Suprapubic skin (tissue), 4 donors: ENCODE measurements around the gene CUBN. TPM values are rescaled to one million over a fixed set of nuclear protein-coding genes. Genes with fewer than 3 reads are reported as not detected.

Source experiments
- DNase-seq, 2 donors: peaks; one replicate each; pipeline ENCODE4 v3.0.0-alpha.2; 2019; ENCODE audit warnings: low spot score in 2 of 2
- H3K27ac ChIP-seq: fragments of 200-600 bp; sonication (generic); one replicate; pipeline ENCODE4 v1.5.1; 2019
- H3K27me3 ChIP-seq: fragments of 200-600 bp; sonication (generic); one replicate; pipeline ENCODE4 v1.5.1; 2019
- H3K36me3 ChIP-seq: fragments of 200-600 bp; sonication (generic); one replicate; pipeline ENCODE4 v1.5.1; 2019
- H3K4me1 ChIP-seq: fragments of 200-600 bp; sonication (generic); one replicate; pipeline ENCODE4 v1.5.1; 2019
- H3K4me3 ChIP-seq: fragments of 200-600 bp; sonication (generic); one replicate; pipeline ENCODE4 v1.5.1; 2019; ENCODE audit warnings: mild to moderate bottlenecking
- H3K9me3 ChIP-seq: fragments of 200-600 bp; sonication (generic); one replicate; pipeline ENCODE4 v1.5.1; 2019
- EP300 ChIP-seq: sonication (generic); formaldehyde crosslinking; IDR thresholded peaks from one replicate; pipeline ENCODE4 v1.6.1; 2017; ENCODE audit warnings: antibody characterized with exemption
- POLR2A ChIP-seq, 2 donors: fragments of 450-650 bp; IDR thresholded peaks; one replicate each; pipeline ENCODE4 v1.6.1; 2017; ENCODE audit warnings: antibody characterized with exemption in 2 of 2, mild to moderate bottlenecking in 2 of 2, moderate library complexity in 2 of 2
- POLR2AphosphoS5 ChIP-seq, 3 donors: sonication (generic); formaldehyde crosslinking; IDR thresholded peaks; one replicate each; pipeline ENCODE4 v1.6.1; 2017; ENCODE audit warnings: antibody characterized with exemption in 3 of 3
- WGBS: methylation state at CpG from one replicate; pipeline ENCODE4 v1.1.5; 2018; 5-methylcytosine and 5-hydroxymethylcytosine counted together
- total RNA-seq, 4 donors: library from RNA; depleted of rRNA; stranded (reverse); fragments of >200 nt; gene quantifications; one replicate each; pipeline ENCODE4 v1.1.0, GENCODE V29; 2016
- TF ChIP-seq, protein P1 (sequence below), 2 donors: fragments of 200-600 bp in 1 of 2; fragments of 450-650 bp in 1 of 2; sonication (generic) in 1 of 2; IDR thresholded peaks; one replicate each; pipeline ENCODE4 v1.5.1; 2016 to 2019; ENCODE audit warnings: antibody characterized with exemption in 2 of 2, mild to moderate bottlenecking in 1 of 2, moderate library complexity in 1 of 2

CUBN gene
- total RNA-seq, 4 donors from 2014 or later = 1.1 to 8.4 (median 1.2) TPM

DNA sequence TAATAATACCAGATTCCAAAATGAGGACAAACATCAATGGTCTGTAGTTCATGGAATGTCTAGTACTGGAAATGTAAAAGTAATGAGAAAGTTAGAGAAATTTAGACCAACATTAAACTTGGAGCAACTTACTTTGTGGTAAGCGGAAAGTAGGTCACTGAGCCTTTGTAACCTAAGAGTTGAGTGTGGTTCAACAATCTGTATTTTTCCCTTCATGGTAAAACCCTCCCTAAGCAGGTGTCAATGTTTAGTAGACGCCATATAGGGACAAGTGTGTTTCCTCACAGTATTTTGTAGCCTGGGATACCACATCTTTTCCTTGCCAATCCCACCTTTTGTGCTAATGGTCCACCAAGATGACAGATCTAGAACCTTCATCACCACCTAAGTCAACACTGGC, 245.1 kb downstream of the CUBN start:
- Histone ChIP-seq H3K4me1 (no peaks in the 10 kb centered on the region), H3K27me3 (no peaks in the 10 kb centered on the region), H3K4me3 (no peak overlapping the region), H3K27ac (no peak overlapping the region), H3K9me3 (no peaks in the 10 kb centered on the region), H3K36me3 (no peaks in the 10 kb centered on the region)
- DNase-seq = no peak
- WGBS = 95% methylated on average over 2 of the region's 2 CpGs
- TF ChIP-seq, protein P1, sequence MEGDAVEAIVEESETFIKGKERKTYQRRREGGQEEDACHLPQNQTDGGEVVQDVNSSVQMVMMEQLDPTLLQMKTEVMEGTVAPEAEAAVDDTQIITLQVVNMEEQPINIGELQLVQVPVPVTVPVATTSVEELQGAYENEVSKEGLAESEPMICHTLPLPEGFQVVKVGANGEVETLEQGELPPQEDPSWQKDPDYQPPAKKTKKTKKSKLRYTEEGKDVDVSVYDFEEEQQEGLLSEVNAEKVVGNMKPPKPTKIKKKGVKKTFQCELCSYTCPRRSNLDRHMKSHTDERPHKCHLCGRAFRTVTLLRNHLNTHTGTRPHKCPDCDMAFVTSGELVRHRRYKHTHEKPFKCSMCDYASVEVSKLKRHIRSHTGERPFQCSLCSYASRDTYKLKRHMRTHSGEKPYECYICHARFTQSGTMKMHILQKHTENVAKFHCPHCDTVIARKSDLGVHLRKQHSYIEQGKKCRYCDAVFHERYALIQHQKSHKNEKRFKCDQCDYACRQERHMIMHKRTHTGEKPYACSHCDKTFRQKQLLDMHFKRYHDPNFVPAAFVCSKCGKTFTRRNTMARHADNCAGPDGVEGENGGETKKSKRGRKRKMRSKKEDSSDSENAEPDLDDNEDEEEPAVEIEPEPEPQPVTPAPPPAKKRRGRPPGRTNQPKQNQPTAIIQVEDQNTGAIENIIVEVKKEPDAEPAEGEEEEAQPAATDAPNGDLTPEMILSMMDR (IDR thresholded peaks at IDR 0.05) = no peak
- TF ChIP-seq EP300 (no peak), POLR2AphosphoS5 (IDR thresholded peaks at IDR 0.05) (no peak), POLR2A (IDR thresholded peaks at IDR 0.05) (no peak)

DNA sequence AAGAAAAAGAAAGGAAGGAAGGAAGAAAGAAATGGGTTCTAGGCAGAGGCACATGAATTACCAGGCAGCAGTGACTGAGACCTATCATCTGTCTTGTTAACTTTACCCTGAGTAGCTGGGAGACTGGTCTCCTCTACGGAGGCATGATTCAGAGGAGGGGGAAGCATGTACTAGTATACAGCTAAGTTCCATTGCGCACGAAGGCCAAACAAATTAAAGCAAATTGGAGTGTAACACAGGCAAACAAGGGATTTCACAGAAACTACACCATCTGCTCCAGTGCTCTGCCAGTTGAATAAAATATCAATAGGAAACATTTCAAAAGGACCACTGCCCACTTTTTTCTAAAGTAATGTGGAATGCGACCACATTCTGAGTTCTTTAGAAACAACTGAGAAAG, 246.5 kb downstream of the CUBN start:
- DNase-seq = no peak
- WGBS = 85% methylated on average over 4 of the region's 4 CpGs
- TF ChIP-seq EP300 = no peak
- TF ChIP-seq, protein P1 (IDR thresholded peaks at IDR 0.05) = no peak
- TF ChIP-seq POLR2A (IDR thresholded peaks at IDR 0.05) = no peak
- TF ChIP-seq POLR2AphosphoS5 (IDR thresholded peaks at IDR 0.05) = no peak
- Histone ChIP-seq H3K9me3 (no peaks in the 10 kb centered on the region), H3K36me3 (no peaks in the 10 kb centered on the region), H3K4me1 (no peaks in the 10 kb centered on the region), H3K27ac (no peak overlapping the region), H3K4me3 (no peak overlapping the region), H3K27me3 (no peaks in the 10 kb centered on the region)

DNA sequence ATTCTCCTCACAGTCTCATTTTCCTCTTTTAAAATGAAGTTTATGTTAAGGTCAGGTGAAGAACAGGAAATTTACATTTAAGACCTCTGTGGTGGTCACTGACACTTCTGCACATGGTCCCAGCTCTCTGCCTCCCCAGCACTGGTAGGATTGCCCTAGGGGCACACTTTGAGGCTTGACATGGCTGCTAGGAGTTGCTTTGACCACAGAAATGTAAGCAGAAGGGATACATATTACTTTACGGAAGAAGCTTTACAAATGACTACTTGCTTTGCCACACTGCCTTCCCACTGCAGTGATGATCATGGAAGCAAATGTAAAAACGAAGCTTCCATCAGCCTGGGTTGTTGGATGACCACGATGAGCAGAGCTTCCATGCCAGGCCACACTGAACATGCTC, 259.3 kb downstream of the CUBN start:
- 89% methylated on average over 3 of the region's 3 CpGs for WGBS

DNA sequence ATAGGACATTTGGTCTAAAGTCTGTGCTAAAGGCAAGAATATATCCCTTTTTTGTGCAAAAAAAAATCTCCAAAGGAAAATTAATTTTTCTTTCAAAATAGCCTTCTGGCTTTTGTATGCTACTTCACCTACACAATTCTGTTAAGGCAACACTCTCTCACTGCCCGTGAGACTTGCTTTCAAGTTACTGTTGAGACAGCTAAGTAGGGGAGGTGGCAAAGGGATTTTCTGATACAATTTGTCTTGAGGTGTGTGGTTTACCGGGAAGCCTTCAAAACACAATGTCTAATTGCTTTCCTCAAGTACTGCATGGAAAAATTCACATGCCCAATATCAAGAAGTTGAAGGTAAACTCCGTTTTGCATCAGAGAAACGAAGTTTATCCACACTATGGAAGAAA, 261.6 kb downstream of the CUBN start:
- 67% methylated on average over 4 of the region's 4 CpGs for WGBS
- Histone ChIP-seq H3K27ac (no peak overlapping the region), H3K27me3 (no peaks in the 10 kb centered on the region), H3K4me3 (no peak overlapping the region), H3K36me3 (no peaks in the 10 kb centered on the region), H3K4me1 (no peaks in the 10 kb centered on the region), H3K9me3 (no peaks in the 10 kb centered on the region)
- TF ChIP-seq, protein P1 (IDR thresholded peaks at IDR 0.05) = no peak
- no peak for TF ChIP-seq POLR2A (IDR thresholded peaks at IDR 0.05)
- TF ChIP-seq POLR2AphosphoS5 (IDR thresholded peaks at IDR 0.05) = no peak
- no peak for TF ChIP-seq EP300
- no peak for DNase-seq

More for the DNA sequence above, 259.3 kb downstream of the CUBN start:
- no peaks in the 10 kb centered on the region for H3K36me3 ChIP-seq
- no peak for TF ChIP-seq EP300
- TF ChIP-seq, protein P1 (IDR thresholded peaks at IDR 0.05) = no peak
- TF ChIP-seq POLR2A (IDR thresholded peaks at IDR 0.05) = no peak
- no peak for TF ChIP-seq POLR2AphosphoS5 (IDR thresholded peaks at IDR 0.05)
- H3K27ac ChIP-seq = no peak overlapping the region
- no peak for DNase-seq
- no peaks in the 10 kb centered on the region for H3K4me1 ChIP-seq
- no peaks in the 10 kb centered on the region for H3K27me3 ChIP-seq
- no peaks in the 10 kb centered on the region for H3K9me3 ChIP-seq
- no peak overlapping the region for H3K4me3 ChIP-seq

DNA sequence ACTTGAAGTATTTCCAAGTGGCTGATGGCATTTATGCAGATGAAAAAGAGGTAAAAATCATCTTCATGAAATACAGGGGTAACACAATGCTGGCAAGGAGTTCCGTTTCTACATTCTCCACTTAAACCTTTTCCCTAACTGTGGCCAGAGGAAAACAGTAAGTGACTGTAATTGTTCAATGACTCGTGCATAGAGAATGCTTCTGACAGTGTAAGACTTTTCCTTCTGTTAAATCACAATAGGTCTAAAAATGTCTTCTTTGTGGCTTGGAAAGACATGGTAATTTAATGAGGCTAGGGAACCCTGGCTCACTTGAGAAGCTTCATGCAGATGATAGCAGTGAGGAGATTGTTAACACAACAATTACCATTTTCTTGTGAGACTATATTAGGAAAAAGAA, 262.1 kb downstream of the CUBN start:
- H3K9me3 ChIP-seq = no peaks in the 10 kb centered on the region
- H3K27me3 ChIP-seq = no peaks in the 10 kb centered on the region
- H3K27ac ChIP-seq = no peak overlapping the region
- 28% methylated on average over 2 of the region's 2 CpGs for WGBS
- TF ChIP-seq, protein P1 (IDR thresholded peaks at IDR 0.05) = no peak
- TF ChIP-seq EP300 (no peak), POLR2A (IDR thresholded peaks at IDR 0.05) (no peak), POLR2AphosphoS5 (IDR thresholded peaks at IDR 0.05) (no peak)
- H3K4me1 ChIP-seq = no peaks in the 10 kb centered on the region
- H3K36me3 ChIP-seq = no peaks in the 10 kb centered on the region
- H3K4me3 ChIP-seq = no peak overlapping the region
- no peak for DNase-seq
